SK-N-SH (cell line): Measurements from ENCODE around the gene IKZF1. TPM values are rescaled to one million over a fixed set of nuclear protein-coding genes. Genes with fewer than 3 reads are reported as not detected.

Experiments
- CTCF ChIA-PET: fragments of 300-600, 350-600 bp; formaldehyde crosslinking; extraction: SDS; loops from one replicate; lab custom pipeline; 2021; lab: Yijun Ruan, JAX
- POLR2A ChIA-PET: fragments of 350-600 bp; sonication (Branson Sonifier 250); formaldehyde crosslinking; extraction: SDS; loops from one replicate; lab custom pipeline; 2020; ENCODE audit warnings: antibody characterized with exemption, inconsistent platforms; lab: Yijun Ruan, JAX
- DNase-seq: peaks from one replicate; pipeline ENCODE4 v3.0.0; 2012
- H2AFZ ChIP-seq: fragments of 200-600 bp; sonication (generic); 2 replicates; pipeline ENCODE4 v1.8.1; 2016; ENCODE audit warnings: antibody characterized with exemption, mild to moderate bottlenecking, low read depth
- H3F3A ChIP-seq: fragments of 200-600 bp; sonication (generic); replicated peaks from 2 replicates; pipeline ENCODE3; 2016; ENCODE audit warnings: antibody characterized with exemption, mild to moderate bottlenecking; ENCODE audit not compliant: insufficient read depth
- H3K27ac ChIP-seq, 2 experiments: fragments of 200-500 bp in 1 of 2; fragments of 200-600 bp in 1 of 2; sonication (Bioruptor generic) in 1 of 2; sonication (generic), shearing (Covaris generic) in 1 of 2; 2 replicates each; pipeline versions ENCODE4 v1.5.1 to v1.6.1; 2014 to 2016; ENCODE audit warnings: low read depth in 2 of 2, inconsistent platforms in 1 of 2, low read length in 1 of 2, mild to moderate bottlenecking in 1 of 2, mixed read lengths in 1 of 2
- H3K27me3 ChIP-seq: fragments of 200-600 bp; sonication (generic), shearing (Covaris generic); 2 replicates; pipeline ENCODE4 v1.6.1; 2016; ENCODE audit warnings: mixed run types; ENCODE audit not compliant: insufficient read depth
- H3K36me3 ChIP-seq, 2 experiments: fragments of 200-500 bp in 1 of 2; fragments of 200-600 bp in 1 of 2; sonication (Bioruptor generic) in 1 of 2; sonication (generic) in 1 of 2; replicated peaks in 1 of 2; 2 replicates each; pipeline versions ENCODE3 to v1.5.1; 2014 to 2016; ENCODE audit warnings: low read length in 1 of 2, mild to moderate bottlenecking in 1 of 2; ENCODE audit not compliant: insufficient read depth in 2 of 2, control insufficient read depth in 1 of 2
- H3K4me1 ChIP-seq, 2 experiments: fragments of 200-500 bp in 1 of 2; fragments of 200-600 bp in 1 of 2; sonication (Bioruptor generic) in 1 of 2; sonication (generic), shearing (Covaris generic) in 1 of 2; 2 replicates each; pipeline versions ENCODE4 v1.5.1 to v1.6.1; 2014 to 2016; ENCODE audit warnings: low read depth in 1 of 2, low read length in 1 of 2, mixed run types in 1 of 2; ENCODE audit not compliant: insufficient read depth in 2 of 2, control insufficient read depth in 1 of 2
- H3K4me2 ChIP-seq: fragments of 200-600 bp; sonication (generic), shearing (Covaris generic); 2 replicates; pipeline ENCODE4 v1.6.1; 2017; ENCODE audit warnings: mixed run types
- H3K4me3 ChIP-seq, 2 experiments: fragments of 200-500 bp in 1 of 2; fragments of 200-600 bp in 1 of 2; sonication (Bioruptor generic) in 1 of 2; sonication (generic), shearing (Covaris generic) in 1 of 2; 2 replicates each; pipeline versions ENCODE4 v1.5.1 to v1.8.1; 2014 to 2016; ENCODE audit warnings: low read depth in 2 of 2, inconsistent platforms in 1 of 2, low read length in 1 of 2, mild to moderate bottlenecking in 1 of 2, mixed read lengths in 1 of 2, moderate library complexity in 1 of 2
- H3K79me2 ChIP-seq: fragments of 200-600 bp; sonication (generic); 2 replicates; pipeline ENCODE4 v1.8.1; 2017; ENCODE audit warnings: mild to moderate bottlenecking; ENCODE audit not compliant: insufficient read depth
- H3K9ac ChIP-seq: fragments of 200-600 bp; sonication (generic); 2 replicates; pipeline ENCODE4 v1.6.1; 2017; ENCODE audit warnings: mixed run types
- H3K9me2 ChIP-seq: fragments of 200-600 bp; sonication (generic); 2 replicates; pipeline ENCODE4 v1.6.1; 2017; ENCODE audit warnings: mixed run types
- H3K9me3 ChIP-seq: fragments of 200-600 bp; sonication (generic); 2 replicates; pipeline ENCODE4 v1.6.1; 2017; ENCODE audit warnings: mixed run types, mild to moderate bottlenecking, moderate library complexity
- H4K20me1 ChIP-seq: fragments of 200-600 bp; sonication (generic); 2 replicates; pipeline ENCODE4 v1.6.1; 2017; ENCODE audit warnings: mild to moderate bottlenecking, mixed run types; ENCODE audit not compliant: insufficient read depth
- NRF1 ChIP-seq: IDR thresholded peaks from 2 replicates; pipeline ENCODE4 v1.6.1; 2012; ENCODE audit warnings: low read depth, mild to moderate bottlenecking, low read length
- POLR2AphosphoS5 ChIP-seq: IDR thresholded peaks from 2 replicates; pipeline ENCODE4 v1.6.1; 2012; ENCODE audit warnings: low read depth, low read length
- RAD21 ChIP-seq: IDR thresholded peaks from 2 replicates; pipeline ENCODE4 v1.6.1; 2012; ENCODE audit warnings: mild to moderate bottlenecking, low read length
- SIN3A ChIP-seq: IDR thresholded peaks from 2 replicates; pipeline ENCODE4 v1.6.1; 2012; ENCODE audit warnings: low read depth, mild to moderate bottlenecking, low read length, moderate library complexity, borderline replicate concordance
- TEAD4 ChIP-seq: IDR thresholded peaks from 2 replicates; pipeline ENCODE4 v1.4.0; 2012; ENCODE audit warnings: mild to moderate bottlenecking, borderline replicate concordance; ENCODE audit not compliant: insufficient read depth
- WGBS: methylation state at CpG from one replicate; pipeline ENCODE4 v1.1.6; 2017; ENCODE audit warnings: low lambda C conversion rate; 5-methylcytosine and 5-hydroxymethylcytosine counted together
- polyA plus RNA-seq, 3 experiments: library from polyadenylated mRNA; depleted of rRNA; stranded (reverse); fragments of >200 nt; gene quantifications; 2 replicates each; pipeline ENCODE4 v1.2.3, GENCODE V29; 2012
- TF ChIP-seq, protein P1 (sequence below): IDR thresholded peaks from 2 replicates; pipeline ENCODE4 v1.4.0; 2012; ENCODE audit warnings: low read depth
- TF ChIP-seq, protein P2 (sequence below): fragments of 150-350 bp; IDR thresholded peaks from 2 replicates; pipeline ENCODE4 v1.6.1; 2017; ENCODE audit warnings: antibody characterized with exemption, low read length, low read depth, borderline replicate concordance
- TF ChIP-seq, protein P3 (sequence below): fragments of 150-350 bp; IDR thresholded peaks from 2 replicates; pipeline ENCODE4 v1.6.1; 2016; ENCODE audit warnings: mild to moderate bottlenecking, low read depth, low read length
- TF ChIP-seq, protein P4 (sequence below): IDR thresholded peaks from 2 replicates; pipeline ENCODE4 v1.4.0; 2012; ENCODE audit warnings: low read depth, borderline replicate concordance

IKZF1 gene
- polyA plus RNA-seq, 1 of the 3 experiments (the other 2 are of a cell fraction) = not detected

DNA sequence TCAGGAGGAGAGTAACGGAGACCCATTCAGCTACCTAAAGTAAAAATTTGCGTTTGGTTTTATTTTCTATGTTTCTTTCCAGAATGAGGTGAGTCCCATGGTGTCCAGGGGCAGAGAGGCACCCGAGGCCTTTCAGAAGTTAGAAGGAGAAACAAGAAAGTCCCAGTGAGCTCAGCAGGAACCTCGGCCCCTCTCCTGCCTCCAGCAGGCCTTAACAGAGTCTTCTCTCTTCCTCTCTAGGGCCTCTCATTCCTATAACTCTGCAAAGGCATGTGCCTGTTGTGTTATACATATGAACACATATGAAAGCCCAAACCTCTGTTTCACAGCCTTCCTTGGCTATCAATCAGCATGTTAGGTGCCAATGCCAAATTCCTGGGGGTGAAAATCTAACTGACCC lies 20.8 kb upstream of the IKZF1 start (continued):
- TF ChIP-seq, protein P1, sequence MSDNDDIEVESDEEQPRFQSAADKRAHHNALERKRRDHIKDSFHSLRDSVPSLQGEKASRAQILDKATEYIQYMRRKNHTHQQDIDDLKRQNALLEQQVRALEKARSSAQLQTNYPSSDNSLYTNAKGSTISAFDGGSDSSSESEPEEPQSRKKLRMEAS = no peak
- TF ChIP-seq, protein P2, sequence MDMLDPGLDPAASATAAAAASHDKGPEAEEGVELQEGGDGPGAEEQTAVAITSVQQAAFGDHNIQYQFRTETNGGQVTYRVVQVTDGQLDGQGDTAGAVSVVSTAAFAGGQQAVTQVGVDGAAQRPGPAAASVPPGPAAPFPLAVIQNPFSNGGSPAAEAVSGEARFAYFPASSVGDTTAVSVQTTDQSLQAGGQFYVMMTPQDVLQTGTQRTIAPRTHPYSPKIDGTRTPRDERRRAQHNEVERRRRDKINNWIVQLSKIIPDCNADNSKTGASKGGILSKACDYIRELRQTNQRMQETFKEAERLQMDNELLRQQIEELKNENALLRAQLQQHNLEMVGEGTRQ = no peak
- TF ChIP-seq, protein P3, sequence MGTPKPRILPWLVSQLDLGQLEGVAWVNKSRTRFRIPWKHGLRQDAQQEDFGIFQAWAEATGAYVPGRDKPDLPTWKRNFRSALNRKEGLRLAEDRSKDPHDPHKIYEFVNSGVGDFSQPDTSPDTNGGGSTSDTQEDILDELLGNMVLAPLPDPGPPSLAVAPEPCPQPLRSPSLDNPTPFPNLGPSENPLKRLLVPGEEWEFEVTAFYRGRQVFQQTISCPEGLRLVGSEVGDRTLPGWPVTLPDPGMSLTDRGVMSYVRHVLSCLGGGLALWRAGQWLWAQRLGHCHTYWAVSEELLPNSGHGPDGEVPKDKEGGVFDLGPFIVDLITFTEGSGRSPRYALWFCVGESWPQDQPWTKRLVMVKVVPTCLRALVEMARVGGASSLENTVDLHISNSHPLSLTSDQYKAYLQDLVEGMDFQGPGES = no peak
- TF ChIP-seq SIN3A (no peak), POLR2AphosphoS5 (no peak), RAD21 (no peak)
- TF ChIP-seq, all 33 proteins: peak for 0

DNA sequence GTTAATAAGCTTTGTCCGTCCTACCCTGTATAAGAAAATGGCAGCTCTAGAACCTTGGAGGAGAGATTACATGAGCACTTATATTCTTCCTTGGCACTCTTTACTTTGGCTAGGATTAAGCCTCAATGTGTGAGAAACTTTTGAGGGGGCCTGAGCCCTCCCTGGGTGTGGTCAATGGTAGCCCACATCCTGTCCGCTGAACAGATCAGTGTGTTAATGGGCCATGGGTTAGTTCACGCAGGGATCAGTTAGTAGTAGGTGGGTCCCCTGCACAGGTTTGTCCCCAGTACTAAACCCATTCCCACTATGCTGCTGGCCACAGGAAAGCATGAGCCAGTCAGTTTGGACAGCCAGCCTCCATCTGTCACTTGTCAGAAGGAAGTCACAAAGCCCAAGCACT lies 20.2 kb upstream of the IKZF1 start:
- H3K4me2 ChIP-seq = no peak overlapping the region
- H3K4me1 ChIP-seq = no peaks in the 10 kb centered on the region
- WGBS = 51% methylated on average over 3 of the region's 3 CpGs
- H3K9me3 ChIP-seq = no peaks in the 10 kb centered on the region; the same call in 1 of the 2 replicates
- H3F3A ChIP-seq = no peaks in the 10 kb centered on the region
- H3K27ac ChIP-seq = no peak overlapping the region
- DNase-seq = no peak
- H3K36me3 ChIP-seq = no peaks in the 10 kb centered on the region
- no peaks in the 10 kb centered on the region for H4K20me1 ChIP-seq
- no peaks in the 10 kb centered on the region for H3K27me3 ChIP-seq
- POLR2A ChIA-PET = no interaction called here
- no peaks in the 10 kb centered on the region for H3K79me2 ChIP-seq
- no peak overlapping the region for H2AFZ ChIP-seq
- H3K9ac ChIP-seq = no peak overlapping the region
- CTCF ChIA-PET = no interaction called here
- no peaks in the 10 kb centered on the region for H3K9me2 ChIP-seq
- TF ChIP-seq NRF1 = no peak
- no peak for TF ChIP-seq TEAD4
- H3K4me3 ChIP-seq = no peak overlapping the region

DNA sequence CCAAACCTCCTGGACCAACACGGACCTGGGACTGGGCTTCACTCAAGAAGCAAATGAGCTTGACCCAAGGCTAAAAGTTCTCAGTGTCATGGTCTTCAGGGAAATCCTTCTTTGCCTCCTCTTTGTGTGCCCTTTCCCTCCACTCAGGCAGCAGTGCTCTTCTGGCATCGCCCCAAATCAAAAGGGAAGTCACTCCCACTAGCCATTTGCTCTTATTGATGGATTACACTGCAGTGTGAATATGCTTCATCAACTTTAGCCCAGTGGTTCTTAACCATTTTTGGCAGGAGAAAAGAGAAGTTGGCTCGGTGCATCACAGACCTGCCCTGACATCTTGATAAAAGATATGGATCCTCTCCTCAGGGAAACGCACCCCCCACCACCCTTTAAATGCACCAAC lies 19.2 kb upstream of the IKZF1 start:
- Histone ChIP-seq H4K20me1 (no peaks in the 10 kb centered on the region), H3K9ac (no peak overlapping the region), H3F3A (no peaks in the 10 kb centered on the region), H3K36me3 (no peaks in the 10 kb centered on the region), H3K79me2 (no peaks in the 10 kb centered on the region), H3K4me1 (no peaks in the 10 kb centered on the region), H3K4me2 (no peak overlapping the region), H3K27me3 (no peaks in the 10 kb centered on the region), H2AFZ (no peak overlapping the region)
- DNase-seq = no peak
- CTCF ChIA-PET = interaction anchor here (1.1 kb wide), 1 partner anchor 15 kb away, joined by 3 read pairs; no protein-coding TSS in a partner anchor
- WGBS = 8% methylated on average over 4 of the region's 4 CpGs
- TF ChIP-seq, protein P4, sequence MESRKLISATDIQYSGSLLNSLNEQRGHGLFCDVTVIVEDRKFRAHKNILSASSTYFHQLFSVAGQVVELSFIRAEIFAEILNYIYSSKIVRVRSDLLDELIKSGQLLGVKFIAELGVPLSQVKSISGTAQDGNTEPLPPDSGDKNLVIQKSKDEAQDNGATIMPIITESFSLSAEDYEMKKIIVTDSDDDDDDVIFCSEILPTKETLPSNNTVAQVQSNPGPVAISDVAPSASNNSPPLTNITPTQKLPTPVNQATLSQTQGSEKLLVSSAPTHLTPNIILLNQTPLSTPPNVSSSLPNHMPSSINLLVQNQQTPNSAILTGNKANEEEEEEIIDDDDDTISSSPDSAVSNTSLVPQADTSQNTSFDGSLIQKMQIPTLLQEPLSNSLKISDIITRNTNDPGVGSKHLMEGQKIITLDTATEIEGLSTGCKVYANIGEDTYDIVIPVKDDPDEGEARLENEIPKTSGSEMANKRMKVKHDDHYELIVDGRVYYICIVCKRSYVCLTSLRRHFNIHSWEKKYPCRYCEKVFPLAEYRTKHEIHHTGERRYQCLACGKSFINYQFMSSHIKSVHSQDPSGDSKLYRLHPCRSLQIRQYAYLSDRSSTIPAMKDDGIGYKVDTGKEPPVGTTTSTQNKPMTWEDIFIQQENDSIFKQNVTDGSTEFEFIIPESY = no peak
- TF ChIP-seq, all 33 proteins: peak for 0
- POLR2A ChIA-PET = no interaction called here
- Histone ChIP-seq H3K27ac (no peak overlapping the region), H3K9me3 (no peaks in the 10 kb centered on the region; the same call in 1 of the 2 replicates), H3K9me2 (no peaks in the 10 kb centered on the region), H3K4me3 (no peak overlapping the region)
